Activated naive CD4-positive, alpha-beta T cell treated with anti-CD3 and anti-CD28 coated beads for 36 hours (primary cell): ENCODE results near the gene TRHDE. TPM values are rescaled to one million over a fixed set of nuclear protein-coding genes. Genes with fewer than 3 reads are reported as not detected.

Experiments used
- CTCF ChIA-PET: fragments of 350-600 bp; sonication (Branson Sonifier 250); formaldehyde crosslinking; loops from one replicate; lab custom pipeline; 2021; ENCODE audit warnings: antibody characterized with exemption; lab: Charles Lee
- DNase-seq: peaks from one replicate; pipeline ENCODE4 v3.0.0-alpha.2; 2020
- H3K27ac Mint-ChIP-seq: one replicate; pipeline ENCODE4 v1.8.0; 2021; ENCODE audit warnings: mild to moderate bottlenecking, mixed read lengths
- H3K27me3 Mint-ChIP-seq: one replicate; pipeline ENCODE4 v1.8.0; 2021; ENCODE audit warnings: low read depth, mixed read lengths
- H3K36me3 Mint-ChIP-seq: one replicate; pipeline ENCODE4 v1.8.0; 2021; ENCODE audit warnings: low read depth, mixed read lengths
- H3K4me1 Mint-ChIP-seq: one replicate; pipeline ENCODE4 v1.8.0; 2021; ENCODE audit warnings: low read depth, mixed read lengths
- H3K4me3 Mint-ChIP-seq: one replicate; pipeline ENCODE4 v1.8.0; 2021; ENCODE audit warnings: mild to moderate bottlenecking, moderate library complexity, mixed read lengths
- H3K9me3 Mint-ChIP-seq: one replicate; pipeline ENCODE4 v1.8.0; 2021; ENCODE audit warnings: mixed read lengths
- intact Hi-C: fragments of 100-400 bp; cut with micrococcal nuclease; formaldehyde crosslinking; loops from one replicate; pipeline ENCODE4 v1.15.1; 2023
- total RNA-seq, 2 experiments: library from RNA; stranded (reverse); gene quantifications; one replicate each; pipeline ENCODE4 v1.2.3, GENCODE V29; 2021

The TRHDE gene
- total RNA-seq, 2 experiments from 2014 or later, result not detected

- H3K27ac Mint-ChIP-seq, result no peak overlapping the region
Observed at GRCh38 chr12:72277415-72277814, 5.2 kb downstream of the TRHDE start.

GRCh38 chr12:72278894-72279293, 6.7 kb downstream of the TRHDE start:
- Mint-ChIP-seq H3K4me1 (no peaks in the 10 kb centered on the region), H3K27me3 (peaks cover 15% of the 10 kb centered on the region), H3K9me3 (no peaks in the 10 kb centered on the region), H3K36me3 (no peaks in the 10 kb centered on the region), H3K4me3 (no peak overlapping the region), H3K27ac (no peak overlapping the region)
- DNase-seq, result no peak
- intact Hi-C loops, result no loop called here
- CTCF ChIA-PET, result no interaction called here

More at GRCh38 chr12:72277415-72277814, 5.2 kb downstream of the TRHDE start:
- Mint-ChIP-seq H3K4me3 (no peak overlapping the region), H3K9me3 (no peaks in the 10 kb centered on the region), H3K36me3 (no peaks in the 10 kb centered on the region), H3K4me1 (peaks cover 5% of the 10 kb centered on the region), H3K27me3 (peaks cover 25% of the 10 kb centered on the region)
- intact Hi-C loops, result no loop called here
- CTCF ChIA-PET, result interaction anchor here (0.7 kb wide), 1 partner anchor 13 kb away, joined by 3 read pairs; no protein-coding TSS in a partner anchor
- DNase-seq, result no peak

DNA sequence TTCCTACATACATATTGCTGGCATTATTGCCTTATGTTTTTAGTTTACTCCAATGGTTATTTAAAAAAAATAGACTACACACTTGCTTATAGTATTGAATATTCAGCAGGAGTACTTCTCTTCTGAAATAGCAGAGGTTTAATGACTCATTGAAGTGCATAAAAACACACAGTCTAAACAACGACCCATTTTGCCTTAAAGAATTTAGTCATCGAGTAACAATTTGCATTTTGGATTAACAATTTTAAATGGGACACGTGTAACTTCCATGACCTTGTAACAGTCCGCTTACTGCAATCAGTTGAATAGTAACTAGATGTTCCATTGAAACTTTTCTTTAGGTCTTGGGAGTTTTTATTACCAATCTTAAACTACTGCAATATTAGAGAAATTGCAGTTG, 9.0 kb downstream of the TRHDE start:
- Mint-ChIP-seq H3K36me3 (no peaks in the 10 kb centered on the region), H3K9me3 (no peaks in the 10 kb centered on the region), H3K27ac (no peak overlapping the region), H3K4me1 (no peaks in the 10 kb centered on the region), H3K27me3 (peaks cover 4% of the 10 kb centered on the region), H3K4me3 (no peak overlapping the region)
- no peak for DNase-seq
- intact Hi-C loops, result loop anchor here (5.0 kb wide), 1 partner anchor 264 kb away; no protein-coding TSS in a partner anchor
- CTCF ChIA-PET, result no interaction called here

GRCh38 chr12:72282721-72283120, 10.6 kb downstream of the TRHDE start:
- CTCF ChIA-PET, result no interaction called here
- H3K36me3 Mint-ChIP-seq, result no peaks in the 10 kb centered on the region
- intact Hi-C loops, result loop anchor here (5.0 kb wide), 1 partner anchor 265 kb away; no protein-coding TSS in a partner anchor
- H3K4me3 Mint-ChIP-seq, result no peak overlapping the region
- no peaks in the 10 kb centered on the region for H3K9me3 Mint-ChIP-seq
- no peak for DNase-seq
- H3K4me1 Mint-ChIP-seq, result no peaks in the 10 kb centered on the region
- H3K27me3 Mint-ChIP-seq, result peaks cover 2% of the 10 kb centered on the region
- H3K27ac Mint-ChIP-seq, result no peak overlapping the region

GRCh38 chr12:72285861-72286260, 13.7 kb downstream of the TRHDE start:
- Mint-ChIP-seq H3K27ac (no peak overlapping the region), H3K4me1 (no peaks in the 10 kb centered on the region), H3K27me3 (no peaks in the 10 kb centered on the region), H3K36me3 (no peaks in the 10 kb centered on the region), H3K9me3 (no peaks in the 10 kb centered on the region), H3K4me3 (no peak overlapping the region)
- no peak for DNase-seq
- intact Hi-C loops, result no loop called here
- CTCF ChIA-PET, result no interaction called here

DNA sequence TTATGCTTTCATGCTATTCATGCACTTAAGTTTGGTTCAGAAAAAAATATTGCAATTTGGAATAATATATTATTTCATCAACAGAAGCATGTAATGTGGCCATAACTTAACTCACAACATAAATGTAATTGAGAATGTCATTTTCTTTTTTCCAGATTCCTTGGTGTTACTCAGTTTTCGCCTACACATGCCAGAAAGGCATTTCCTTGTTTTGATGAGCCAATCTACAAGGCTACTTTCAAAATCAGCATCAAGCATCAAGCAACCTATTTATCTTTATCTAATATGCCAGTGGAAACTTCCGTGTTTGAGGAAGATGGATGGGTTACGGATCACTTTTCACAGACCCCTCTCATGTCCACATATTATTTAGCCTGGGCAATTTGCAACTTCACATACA, 14.4 kb downstream of the TRHDE start:
- H3K36me3 Mint-ChIP-seq, result no peaks in the 10 kb centered on the region
- H3K4me1 Mint-ChIP-seq, result no peaks in the 10 kb centered on the region
- H3K27ac Mint-ChIP-seq, result no peak overlapping the region
- no peak for DNase-seq
- H3K9me3 Mint-ChIP-seq, result no peaks in the 10 kb centered on the region
- intact Hi-C loops, result no loop called here
- CTCF ChIA-PET, result no interaction called here
- no peaks in the 10 kb centered on the region for H3K27me3 Mint-ChIP-seq
- no peak overlapping the region for H3K4me3 Mint-ChIP-seq

GRCh38 chr12:72288436-72288835, 16.3 kb downstream of the TRHDE start:
- Mint-ChIP-seq H3K9me3 (no peaks in the 10 kb centered on the region), H3K27me3 (no peaks in the 10 kb centered on the region), H3K4me1 (no peaks in the 10 kb centered on the region), H3K27ac (no peak overlapping the region), H3K36me3 (no peaks in the 10 kb centered on the region), H3K4me3 (no peak overlapping the region)
- DNase-seq, result no peak
- CTCF ChIA-PET, result no interaction called here
- intact Hi-C loops, result no loop called here

- H3K36me3 Mint-ChIP-seq, result no peaks in the 10 kb centered on the region
- DNase-seq, result no peak
- H3K27me3 Mint-ChIP-seq, result no peaks in the 10 kb centered on the region
- no peaks in the 10 kb centered on the region for H3K4me1 Mint-ChIP-seq
- no peaks in the 10 kb centered on the region for H3K9me3 Mint-ChIP-seq
- no peak overlapping the region for H3K4me3 Mint-ChIP-seq
- CTCF ChIA-PET, result no interaction called here
- no peak overlapping the region for H3K27ac Mint-ChIP-seq
- intact Hi-C loops, result no loop called here
Observed at GRCh38 chr12:72288911-72289310, 16.7 kb downstream of the TRHDE start.

DNA sequence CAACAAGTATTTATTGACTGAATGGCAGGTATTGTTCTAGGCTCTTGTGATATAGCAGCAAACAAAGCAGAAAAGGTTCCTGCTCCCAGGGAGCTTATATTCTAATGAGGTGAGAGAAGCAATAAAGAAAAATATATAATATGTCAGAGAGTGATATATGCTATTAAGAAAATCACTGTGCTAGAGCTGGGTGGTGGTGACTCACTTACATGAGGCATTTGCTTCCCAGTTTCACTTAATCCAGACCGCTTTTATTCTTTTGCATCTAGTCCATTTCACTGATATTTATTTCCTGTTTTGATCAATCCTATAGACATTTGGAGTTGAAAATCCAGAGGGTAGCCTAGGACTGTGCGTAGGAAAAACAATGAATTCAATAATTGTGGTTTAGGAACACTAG, 17.5 kb downstream of the TRHDE start:
- no peaks in the 10 kb centered on the region for H3K36me3 Mint-ChIP-seq
- H3K27ac Mint-ChIP-seq, result no peak overlapping the region
- no peak overlapping the region for H3K4me3 Mint-ChIP-seq
- no peaks in the 10 kb centered on the region for H3K4me1 Mint-ChIP-seq
- H3K27me3 Mint-ChIP-seq, result no peaks in the 10 kb centered on the region
- H3K9me3 Mint-ChIP-seq, result no peaks in the 10 kb centered on the region
- DNase-seq, result no peak
- intact Hi-C loops, result no loop called here
- CTCF ChIA-PET, result no interaction called here

GRCh38 chr12:72291175-72291574, 19.0 kb downstream of the TRHDE start:
- peaks cover 1% of the 10 kb centered on the region for H3K9me3 Mint-ChIP-seq
- intact Hi-C loops, result no loop called here

DNA sequence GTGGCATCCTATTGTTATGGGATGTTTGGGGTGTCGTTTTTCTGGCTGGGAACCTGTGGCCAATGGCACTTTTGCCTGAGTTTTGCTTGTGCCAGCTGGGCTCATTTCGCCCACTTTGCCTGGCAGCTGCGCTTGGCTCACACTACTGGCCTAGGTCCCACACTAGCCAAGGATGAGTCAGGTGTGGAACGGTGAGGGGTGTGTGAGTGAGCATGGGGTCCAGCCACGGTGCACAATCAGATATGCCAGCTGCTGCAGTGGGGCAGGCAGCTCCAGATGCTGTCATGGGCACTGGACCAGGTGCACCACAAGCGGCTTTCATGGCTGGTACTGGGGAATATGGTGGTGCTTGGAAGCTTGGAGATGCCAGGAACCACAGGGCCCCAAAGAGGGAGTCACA, 21.5 kb downstream of the TRHDE start:
- Mint-ChIP-seq H3K4me3 (no peak overlapping the region), H3K4me1 (no peaks in the 10 kb centered on the region), H3K27me3 (no peaks in the 10 kb centered on the region), H3K9me3 (peaks cover 1% of the 10 kb centered on the region), H3K27ac (no peak overlapping the region), H3K36me3 (no peaks in the 10 kb centered on the region)
- intact Hi-C loops, result no loop called here
- no peak for DNase-seq
- CTCF ChIA-PET, result no interaction called here

More at GRCh38 chr12:72291175-72291574, 19.0 kb downstream of the TRHDE start:
- Mint-ChIP-seq H3K4me1 (no peaks in the 10 kb centered on the region), H3K27ac (no peak overlapping the region), H3K4me3 (no peak overlapping the region), H3K27me3 (no peaks in the 10 kb centered on the region), H3K36me3 (no peaks in the 10 kb centered on the region)
- DNase-seq, result no peak
- CTCF ChIA-PET, result no interaction called here

DNA sequence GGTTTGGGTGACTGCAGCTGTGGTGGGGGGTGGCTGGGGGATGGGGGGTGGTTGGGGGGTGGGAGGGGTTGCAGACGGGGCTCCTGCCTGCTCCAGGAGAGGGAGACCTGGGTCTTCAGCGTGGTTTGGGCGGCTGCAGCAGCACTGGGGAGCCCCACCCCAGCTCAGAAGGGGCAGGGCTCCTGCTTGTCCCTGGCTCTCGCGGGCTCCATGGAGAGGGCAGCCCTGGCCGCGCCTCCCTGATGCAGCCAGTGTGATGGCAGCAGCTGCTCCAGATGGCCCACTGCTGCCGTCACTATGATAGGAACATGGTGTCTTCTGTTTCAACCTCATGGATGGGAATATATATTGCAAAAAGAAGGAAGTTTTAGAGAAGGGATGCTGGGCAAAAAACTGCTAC, 22.9 kb downstream of the TRHDE start:
- Mint-ChIP-seq H3K9me3 (peaks cover 1% of the 10 kb centered on the region), H3K4me3 (no peak overlapping the region), H3K36me3 (no peaks in the 10 kb centered on the region), H3K27me3 (no peaks in the 10 kb centered on the region), H3K4me1 (no peaks in the 10 kb centered on the region), H3K27ac (no peak overlapping the region)
- DNase-seq, result no peak
- intact Hi-C loops, result no loop called here
- CTCF ChIA-PET, result no interaction called here

- Mint-ChIP-seq H3K27ac (no peak overlapping the region), H3K4me1 (no peaks in the 10 kb centered on the region), H3K9me3 (peaks cover 1% of the 10 kb centered on the region), H3K36me3 (no peaks in the 10 kb centered on the region), H3K27me3 (no peaks in the 10 kb centered on the region), H3K4me3 (no peak overlapping the region)
- CTCF ChIA-PET, result interaction anchor here (1.1 kb wide), 1 partner anchor 12 kb away, joined by 4 read pairs; no protein-coding TSS in a partner anchor
- intact Hi-C loops, result no loop called here
- no peak for DNase-seq
Observed at GRCh38 chr12:72295744-72296143, 23.6 kb downstream of the TRHDE start.
